Measurements from ENCODE around the gene RNF31. TPM values are rescaled to one million over a fixed set of nuclear protein-coding genes. Genes with fewer than 3 reads are reported as not detected.

Gene RNF31
- total RNA-seq, 1 experiment from 2014 or later = 75.0 TPM

GRCh38 chr14:24155100-24155499 lies 7.8 kb downstream of the RNF31 start:
- H3K36me3 ChIP-seq (replicated peaks; ENCODE audit: control insufficient read depth, insufficient read depth, low read length) = peaks cover 59% of the 10 kb centered on the region
- DNase-seq = no peak
- H3K4me3 ChIP-seq (ENCODE audit: insufficient read depth, low read depth, low read length) = no peak overlapping the region
- H3K27me3 ChIP-seq (ENCODE audit: control insufficient read depth, insufficient read depth, low read length) = no peaks in the 10 kb centered on the region

- peaks cover 44% of the 10 kb centered on the region for H3K36me3 ChIP-seq (replicated peaks; ENCODE audit: control insufficient read depth, insufficient read depth, low read length)
- no peaks in the 10 kb centered on the region for H3K27me3 ChIP-seq (ENCODE audit: control insufficient read depth, insufficient read depth, low read length)
- no peak for DNase-seq
- no peak overlapping the region for H3K4me3 ChIP-seq (ENCODE audit: insufficient read depth, low read depth, low read length)
These were observed 9.5 kb downstream of the RNF31 start for GRCh38 chr14:24156840-24157239.

GRCh38 chr14:24157331-24157730 lies 10.0 kb downstream of the RNF31 start:
- peaks cover 43% of the 10 kb centered on the region for H3K36me3 ChIP-seq (replicated peaks; ENCODE audit: control insufficient read depth, insufficient read depth, low read length)
- no peak overlapping the region for H3K4me3 ChIP-seq (ENCODE audit: insufficient read depth, low read depth, low read length)
- DNase-seq = no peak
- H3K27me3 ChIP-seq (ENCODE audit: control insufficient read depth, insufficient read depth, low read length) = no peaks in the 10 kb centered on the region

- Histone ChIP-seq H3K36me3 (replicated peaks; ENCODE audit: control insufficient read depth, insufficient read depth, low read length) (peaks cover 40% of the 10 kb centered on the region), H3K4me3 (ENCODE audit: insufficient read depth, low read depth, low read length) (no peak overlapping the region), H3K27me3 (ENCODE audit: control insufficient read depth, insufficient read depth, low read length) (no peaks in the 10 kb centered on the region)
- no peak for DNase-seq
These were observed 12.6 kb downstream of the RNF31 start for GRCh38 chr14:24159777-24160498.

- H3K36me3 ChIP-seq (replicated peaks; ENCODE audit: control insufficient read depth, insufficient read depth, low read length) = peaks cover 38% of the 10 kb centered on the region
- no peaks in the 10 kb centered on the region for H3K27me3 ChIP-seq (ENCODE audit: control insufficient read depth, insufficient read depth, low read length)
- no peak overlapping the region for H3K4me3 ChIP-seq (ENCODE audit: insufficient read depth, low read depth, low read length)
- no peak for DNase-seq
These were observed 13.2 kb downstream of the RNF31 start for GRCh38 chr14:24160499-24160849.

GRCh38 chr14:24160850-24161804 lies 13.8 kb downstream of the RNF31 start, which contains the start of gene IRF9:
IRF9 (plus strand) TSS chr14:24161265; CDS start chr14:24162145, 880 bp downstream.
- H3K27me3 ChIP-seq (ENCODE audit: control insufficient read depth, insufficient read depth, low read length) = no peaks in the 10 kb centered on the region
- H3K36me3 ChIP-seq (replicated peaks; ENCODE audit: control insufficient read depth, insufficient read depth, low read length) = peaks cover 33% of the 10 kb centered on the region
- H3K4me3 ChIP-seq (ENCODE audit: insufficient read depth, low read depth, low read length) = peak within 1 kb of the TSS; percentile 41
- peak; percentile 98 for DNase-seq

GRCh38 chr14:24162093-24162492 lies 14.8 kb downstream of the RNF31 start:
- DNase-seq = no peak
- H3K27me3 ChIP-seq (ENCODE audit: control insufficient read depth, insufficient read depth, low read length) = no peaks in the 10 kb centered on the region
- H3K36me3 ChIP-seq (replicated peaks; ENCODE audit: control insufficient read depth, insufficient read depth, low read length) = peaks cover 28% of the 10 kb centered on the region
- no peak overlapping the region for H3K4me3 ChIP-seq (ENCODE audit: insufficient read depth, low read depth, low read length)

- no peaks in the 10 kb centered on the region for H3K27me3 ChIP-seq (ENCODE audit: control insufficient read depth, insufficient read depth, low read length)
- H3K4me3 ChIP-seq (ENCODE audit: insufficient read depth, low read depth, low read length) = no peak overlapping the region
- no peak for DNase-seq
- peaks cover 13% of the 10 kb centered on the region for H3K36me3 ChIP-seq (replicated peaks; ENCODE audit: control insufficient read depth, insufficient read depth, low read length)
These were observed 17.3 kb downstream of the RNF31 start for GRCh38 chr14:24164518-24164991.

- no peak overlapping the region for H3K4me3 ChIP-seq (ENCODE audit: insufficient read depth, low read depth, low read length)
- no peaks in the 10 kb centered on the region for H3K27me3 ChIP-seq (ENCODE audit: control insufficient read depth, insufficient read depth, low read length)
- no peak for DNase-seq
- H3K36me3 ChIP-seq (replicated peaks; ENCODE audit: control insufficient read depth, insufficient read depth, low read length) = peaks cover 10% of the 10 kb centered on the region
These were observed 18.5 kb downstream of the RNF31 start for GRCh38 chr14:24165785-24166184.

- peaks cover 10% of the 10 kb centered on the region for H3K36me3 ChIP-seq (replicated peaks; ENCODE audit: control insufficient read depth, insufficient read depth, low read length)
- H3K4me3 ChIP-seq (ENCODE audit: insufficient read depth, low read depth, low read length) = no peak overlapping the region
- no peak for DNase-seq
- no peaks in the 10 kb centered on the region for H3K27me3 ChIP-seq (ENCODE audit: control insufficient read depth, insufficient read depth, low read length)
These were observed 20.3 kb downstream of the RNF31 start for GRCh38 chr14:24167469-24168114.

- H3K27me3 ChIP-seq (ENCODE audit: control insufficient read depth, insufficient read depth, low read length) = no peaks in the 10 kb centered on the region
- peak within 1 kb of the TSS; percentile 69 for H3K4me3 ChIP-seq (ENCODE audit: insufficient read depth, low read depth, low read length)
- peak; percentile 100 for DNase-seq
- peaks cover 5% of the 10 kb centered on the region for H3K36me3 ChIP-seq (replicated peaks; ENCODE audit: control insufficient read depth, insufficient read depth, low read length)
These were observed 24.3 kb downstream of the RNF31 start, which contains the start of gene REC8 for GRCh38 chr14:24171422-24172260. REC8 (plus strand) TSS chr14:24172080; CDS start chr14:24172553, 473 bp downstream.

GRCh38 chr14:24172261-24172860 lies 25.1 kb downstream of the RNF31 start:
- DNase-seq = no peak
- Histone ChIP-seq H3K27me3 (ENCODE audit: control insufficient read depth, insufficient read depth, low read length) (no peaks in the 10 kb centered on the region), H3K4me3 (ENCODE audit: insufficient read depth, low read depth, low read length) (peak overlapping the region; percentile 69)

GRCh38 chr14:24172871-24173281 lies 25.6 kb downstream of the RNF31 start:
- DNase-seq = no peak
- H3K36me3 ChIP-seq (replicated peaks; ENCODE audit: control insufficient read depth, insufficient read depth, low read length) = peaks cover 7% of the 10 kb centered on the region
- no peaks in the 10 kb centered on the region for H3K27me3 ChIP-seq (ENCODE audit: control insufficient read depth, insufficient read depth, low read length)
- no peak overlapping the region; the same call in 1 of the 2 replicates for H3K4me3 ChIP-seq (ENCODE audit: insufficient read depth, low read depth, low read length)

More at GRCh38 chr14:24172261-24172860, 25.1 kb downstream of the RNF31 start:
- H3K36me3 ChIP-seq (replicated peaks; ENCODE audit: control insufficient read depth, insufficient read depth, low read length) = peaks cover 7% of the 10 kb centered on the region

Measured in H7 (cell line).